Thymus (tissue), 11 donors: ENCODE measurements around the gene CAMTA1. TPM values are rescaled to one million over a fixed set of nuclear protein-coding genes. Genes with fewer than 3 reads are reported as not detected.
A peak's percentile ranks its signal among the peaks of the same experiment; 100 is the strongest.

ENCODE experiments used
- DNase-seq, 9 donors: peaks; one replicate each; pipeline ENCODE4 v3.0.0-alpha.2; 2013; ENCODE audit warnings: low spot score in 9 of 9, low read depth in 6 of 9, missing footprints in 1 of 9
- H3K27ac ChIP-seq, 2 donors: one replicate each; pipeline ENCODE4 v1.5.1; 2013; ENCODE audit warnings: control low read depth in 1 of 2, low read depth in 1 of 2, low read length in 1 of 2, mild to moderate bottlenecking in 1 of 2, moderate library complexity in 1 of 2
- H3K27me3 ChIP-seq, 2 donors: one replicate each; pipeline ENCODE4 v1.5.1; 2013; ENCODE audit warnings: low read length in 1 of 2; ENCODE audit not compliant: control insufficient read depth in 2 of 2, insufficient read depth in 1 of 2
- H3K36me3 ChIP-seq, 2 donors: one replicate each; pipeline ENCODE4 v1.5.1; 2013; ENCODE audit warnings: low read length in 1 of 2, mild to moderate bottlenecking in 1 of 2, moderate library complexity in 1 of 2; ENCODE audit not compliant: control insufficient read depth in 2 of 2, insufficient read depth in 2 of 2
- H3K4me1 ChIP-seq, 2 donors: one replicate each; pipeline ENCODE4 v1.5.1; 2013; ENCODE audit warnings: low read length in 2 of 2; ENCODE audit not compliant: control insufficient read depth in 2 of 2, insufficient read depth in 2 of 2
- H3K4me3 ChIP-seq, 2 donors: one replicate each; pipeline ENCODE4 v1.5.1; 2013; ENCODE audit warnings: low read length in 2 of 2, control low read depth in 1 of 2, mild to moderate bottlenecking in 1 of 2
- H3K9me3 ChIP-seq, 2 donors: one replicate each; pipeline ENCODE4 v1.5.1; 2013; ENCODE audit warnings: low read length in 1 of 2, mild to moderate bottlenecking in 1 of 2; ENCODE audit not compliant: control insufficient read depth in 2 of 2, insufficient read depth in 1 of 2
- WGBS: extraction: QIAGEN DNeasy Blood & Tissue Kit; methylation state at CpG from one replicate; pipeline ENCODE4 v1.1.7; 2013; 5-methylcytosine and 5-hydroxymethylcytosine counted together
- polyA plus RNA-seq: library from polyadenylated mRNA; stranded (reverse); fragments of 200-250 nt; gene quantifications from one replicate; pipeline ENCODE4 v1.2.3, GENCODE V29; 2013
- total RNA-seq: library from RNA; stranded (reverse); fragments of 120-200 nt; gene quantifications from one replicate; pipeline ENCODE4 v1.2.4, GENCODE V29; 2013
- donor health status: healthy.

Gene CAMTA1
- total and polyA plus RNA-seq, 2 donors, result 32.0 to 158 TPM

GRCh38 chr1:7744882-7745281 lies 959.6 kb downstream of the CAMTA1 start:
- H3K27ac ChIP-seq, result no peak overlapping the region
- no peak overlapping the region for H3K4me3 ChIP-seq
- H3K9me3 ChIP-seq, result no peaks in the 10 kb centered on the region
- DNase-seq, result no peak
- 96% methylated on average over 9 of the region's 9 CpGs for WGBS
- no peaks in the 10 kb centered on the region for H3K36me3 ChIP-seq
- no peaks in the 10 kb centered on the region for H3K27me3 ChIP-seq
- H3K4me1 ChIP-seq, result no peaks in the 10 kb centered on the region

- no peaks in the 10 kb centered on the region for H3K27me3 ChIP-seq
- H3K9me3 ChIP-seq, result no peaks in the 10 kb centered on the region
- H3K36me3 ChIP-seq, result no peaks in the 10 kb centered on the region
- no peaks in the 10 kb centered on the region for H3K4me1 ChIP-seq
- WGBS, result 95% methylated on average over 10 of the region's 10 CpGs
- DNase-seq, result no peak
- H3K27ac ChIP-seq, result no peak overlapping the region
- no peak overlapping the region for H3K4me3 ChIP-seq
These were observed 960.5 kb downstream of the CAMTA1 start for GRCh38 chr1:7745783-7746182.

DNA sequence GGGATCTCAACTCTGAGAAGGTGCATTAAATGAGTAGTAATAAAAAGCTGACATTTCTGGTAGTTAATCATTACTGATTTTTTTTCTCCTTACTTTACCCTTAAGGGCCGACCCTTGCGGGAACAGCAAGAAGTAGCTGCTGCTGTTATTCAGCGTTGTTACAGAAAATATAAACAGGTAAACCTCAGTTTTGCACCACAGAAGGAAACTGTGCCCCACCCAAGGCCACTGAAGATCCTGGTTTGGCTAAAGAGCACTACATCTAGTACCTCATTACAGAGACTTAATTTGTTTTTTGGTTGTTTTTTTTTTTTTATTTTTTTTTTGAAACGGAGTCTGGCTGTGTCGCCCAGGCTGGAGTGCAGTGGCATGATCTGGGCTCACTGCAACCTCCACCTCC lies 962.4 kb downstream of the CAMTA1 start:
- no peak for DNase-seq
- Histone ChIP-seq H3K4me3 (no peak overlapping the region), H3K36me3 (no peaks in the 10 kb centered on the region), H3K27me3 (no peaks in the 10 kb centered on the region), H3K27ac (no peak overlapping the region), H3K4me1 (no peaks in the 10 kb centered on the region), H3K9me3 (no peaks in the 10 kb centered on the region)
- WGBS, result 96% methylated on average over 5 of the region's 5 CpGs

GRCh38 chr1:7749126-7749525 lies 963.9 kb downstream of the CAMTA1 start:
- Histone ChIP-seq H3K4me3 (no peak overlapping the region), H3K36me3 (no peaks in the 10 kb centered on the region), H3K4me1 (no peaks in the 10 kb centered on the region), H3K27me3 (no peaks in the 10 kb centered on the region), H3K27ac (no peak overlapping the region), H3K9me3 (no peaks in the 10 kb centered on the region)
- no peak for DNase-seq
- WGBS, result 69% methylated on average over 5 of the region's 5 CpGs

GRCh38 chr1:7751174-7751573 lies 965.9 kb downstream of the CAMTA1 start:
- H3K27me3 ChIP-seq, result no peaks in the 10 kb centered on the region
- no peaks in the 10 kb centered on the region for H3K9me3 ChIP-seq
- H3K4me1 ChIP-seq, result no peaks in the 10 kb centered on the region
- no peak for DNase-seq
- 90% methylated on average over 11 of the region's 11 CpGs for WGBS
- H3K4me3 ChIP-seq, result no peak overlapping the region
- H3K27ac ChIP-seq, result no peak overlapping the region
- no peaks in the 10 kb centered on the region for H3K36me3 ChIP-seq

DNA sequence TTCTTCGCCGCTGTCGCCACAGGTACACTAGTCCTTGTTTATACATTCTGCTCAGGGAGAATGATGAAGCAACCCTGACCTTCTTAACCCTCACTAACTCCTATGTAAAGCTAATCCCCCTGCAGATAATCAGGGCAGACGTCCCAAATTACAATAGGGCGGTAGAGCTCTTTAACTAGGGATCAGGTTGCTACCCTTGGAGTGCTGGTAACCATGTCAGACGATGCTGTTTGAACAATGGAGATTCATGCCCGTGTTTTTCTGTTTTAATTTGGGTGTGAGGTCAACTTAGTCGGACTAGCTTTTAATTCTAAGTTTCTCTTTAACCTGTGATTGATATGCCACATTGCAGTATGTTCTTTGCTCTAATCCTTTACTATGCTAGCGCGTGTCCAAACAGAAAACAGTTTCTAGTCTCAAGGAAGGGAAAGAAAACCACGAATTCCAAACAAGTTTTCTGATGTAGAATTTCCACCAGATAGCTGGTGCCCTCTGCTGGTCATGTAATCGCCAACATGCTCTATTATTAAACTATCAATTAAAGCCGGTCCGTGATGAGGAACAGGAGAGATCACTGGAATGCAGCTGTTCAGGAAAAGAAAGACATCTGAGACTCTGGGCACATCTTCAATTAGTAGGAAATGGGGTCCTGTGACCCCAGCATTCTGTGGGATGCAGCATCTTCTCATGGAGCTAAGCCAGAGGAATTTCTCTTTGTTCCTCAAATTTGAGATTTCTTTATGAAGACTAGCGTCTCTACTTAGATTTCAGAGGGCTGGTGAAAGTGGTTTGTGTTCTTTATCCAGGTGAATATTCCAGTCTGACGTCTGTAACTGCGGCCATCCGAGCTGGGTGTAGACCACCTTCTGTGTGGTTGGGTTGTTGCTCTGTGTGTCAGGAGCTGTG lies 967.5 kb downstream of the CAMTA1 start:
- Histone ChIP-seq H3K4me3 (no peak overlapping the region), H3K27ac (no peak overlapping the region), H3K4me1 (no peaks in the 10 kb centered on the region), H3K27me3 (no peaks in the 10 kb centered on the region), H3K36me3 (no peaks in the 10 kb centered on the region), H3K9me3 (no peaks in the 10 kb centered on the region)
- peak in 6 of 9 donors; percentile 18 to 47 (median 30) for DNase-seq
- WGBS, result 40% methylated on average over 18 of the region's 18 CpGs

DNA sequence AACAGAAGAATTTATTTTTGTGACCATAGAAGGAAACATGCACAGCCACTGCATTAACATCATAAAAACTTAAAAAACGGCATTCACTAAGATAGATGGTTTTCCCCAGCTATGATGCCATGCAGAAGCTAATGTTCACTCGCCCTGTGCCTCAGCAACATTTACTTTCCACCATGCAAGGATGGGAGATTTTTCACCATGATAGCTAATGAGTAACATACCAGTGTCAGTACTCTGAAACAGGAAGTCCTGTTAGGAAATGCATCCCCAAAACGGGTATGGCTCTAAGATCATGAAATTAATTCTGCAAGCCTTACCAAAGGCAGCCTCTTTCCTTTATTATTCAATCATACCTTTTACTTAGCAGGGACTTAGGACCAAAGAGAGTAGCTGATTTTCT lies 968.4 kb downstream of the CAMTA1 start:
- WGBS, result 58% methylated on average over 3 of the region's 3 CpGs

DNA sequence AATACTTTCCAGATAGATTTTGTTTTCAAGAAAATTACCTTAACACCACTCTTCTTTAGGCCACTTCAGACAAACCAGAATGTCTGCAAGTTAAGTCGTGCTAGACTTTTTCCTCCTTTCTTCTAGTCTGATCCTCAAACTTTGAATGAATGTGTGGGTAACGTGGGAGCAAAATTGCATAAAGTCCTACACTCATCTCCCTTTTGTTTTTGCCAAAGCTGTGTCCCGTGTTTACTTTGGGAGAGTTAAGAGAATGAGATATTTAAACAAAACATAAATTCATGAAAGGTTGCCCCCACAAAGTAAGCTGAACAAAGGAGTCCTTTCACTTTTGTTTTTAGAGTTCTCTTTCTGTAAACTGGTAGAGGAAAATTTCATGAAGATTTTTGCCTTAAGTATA lies 969.0 kb downstream of the CAMTA1 start:
- no peaks in the 10 kb centered on the region for H3K9me3 ChIP-seq
- no peak overlapping the region for H3K27ac ChIP-seq
- no peak for DNase-seq
- no peak overlapping the region for H3K4me3 ChIP-seq
- no peaks in the 10 kb centered on the region for H3K4me1 ChIP-seq
- H3K27me3 ChIP-seq, result no peaks in the 10 kb centered on the region
- H3K36me3 ChIP-seq, result no peaks in the 10 kb centered on the region
- 84% methylated on average over 3 of the region's 3 CpGs for WGBS

More for the DNA sequence above, 968.4 kb downstream of the CAMTA1 start:
- no peaks in the 10 kb centered on the region for H3K9me3 ChIP-seq
- no peak overlapping the region for H3K27ac ChIP-seq
- H3K4me1 ChIP-seq, result no peaks in the 10 kb centered on the region
- H3K36me3 ChIP-seq, result no peaks in the 10 kb centered on the region
- DNase-seq, result no peak
- H3K4me3 ChIP-seq, result no peak overlapping the region
- H3K27me3 ChIP-seq, result no peaks in the 10 kb centered on the region

DNA sequence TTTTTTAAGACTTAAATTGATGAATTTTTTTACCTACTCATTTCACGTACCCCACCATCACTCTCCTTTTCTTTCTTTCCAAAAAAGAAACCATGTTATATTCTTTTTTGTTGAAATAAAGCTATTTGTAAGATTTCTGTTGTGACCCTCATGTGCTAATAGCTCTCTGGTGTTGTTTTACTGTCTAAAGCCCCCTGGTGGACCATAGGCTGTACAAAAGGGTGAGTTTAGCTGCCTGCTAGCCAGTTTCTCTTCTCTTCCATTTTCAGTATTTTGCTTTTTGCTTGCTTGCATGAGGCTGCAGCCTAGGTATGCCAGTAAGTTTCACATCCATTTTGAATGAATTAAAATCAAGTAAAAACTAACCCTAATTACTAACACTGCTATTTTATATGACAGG lies 970.2 kb downstream of the CAMTA1 start:
- no peak overlapping the region for H3K4me3 ChIP-seq
- H3K9me3 ChIP-seq, result no peaks in the 10 kb centered on the region
- H3K36me3 ChIP-seq, result no peaks in the 10 kb centered on the region
- no peak for DNase-seq
- WGBS, result 98% methylated on average over 1 of the region's 1 CpG
- H3K4me1 ChIP-seq, result no peaks in the 10 kb centered on the region
- no peaks in the 10 kb centered on the region for H3K27me3 ChIP-seq
- no peak overlapping the region for H3K27ac ChIP-seq
